GM10248 (cell line): ENCODE data around the gene SH3BP5.

ENCODE experiments used
- CTCF ChIA-PET: fragments of 300-600 bp; sonication (Branson Sonifier 250); formaldehyde crosslinking; extraction: SDS; loops from one replicate; lab custom pipeline; 2021; ENCODE audit warnings: antibody characterized with exemption; lab: Yijun Ruan, JAX
- POLR2A ChIA-PET: fragments of 350-650 bp; sonication (Branson Sonifier 250); formaldehyde crosslinking; extraction: SDS; loops from one replicate; lab custom pipeline; 2020; ENCODE audit warnings: antibody characterized with exemption; lab: Yijun Ruan, JAX
- DNase-seq: peaks from one replicate; pipeline ENCODE4 v3.0.0; 2012; ENCODE audit errors: extremely low spot score
- TF ChIP-seq, protein P1 (sequence below): IDR thresholded peaks from 2 replicates; pipeline ENCODE4 v1.5.1; 2012; ENCODE audit warnings: mild to moderate bottlenecking, low read depth; ENCODE audit errors: extremely low read depth, missing control alignments, control extremely low read depth

SH3BP5 gene

DNA sequence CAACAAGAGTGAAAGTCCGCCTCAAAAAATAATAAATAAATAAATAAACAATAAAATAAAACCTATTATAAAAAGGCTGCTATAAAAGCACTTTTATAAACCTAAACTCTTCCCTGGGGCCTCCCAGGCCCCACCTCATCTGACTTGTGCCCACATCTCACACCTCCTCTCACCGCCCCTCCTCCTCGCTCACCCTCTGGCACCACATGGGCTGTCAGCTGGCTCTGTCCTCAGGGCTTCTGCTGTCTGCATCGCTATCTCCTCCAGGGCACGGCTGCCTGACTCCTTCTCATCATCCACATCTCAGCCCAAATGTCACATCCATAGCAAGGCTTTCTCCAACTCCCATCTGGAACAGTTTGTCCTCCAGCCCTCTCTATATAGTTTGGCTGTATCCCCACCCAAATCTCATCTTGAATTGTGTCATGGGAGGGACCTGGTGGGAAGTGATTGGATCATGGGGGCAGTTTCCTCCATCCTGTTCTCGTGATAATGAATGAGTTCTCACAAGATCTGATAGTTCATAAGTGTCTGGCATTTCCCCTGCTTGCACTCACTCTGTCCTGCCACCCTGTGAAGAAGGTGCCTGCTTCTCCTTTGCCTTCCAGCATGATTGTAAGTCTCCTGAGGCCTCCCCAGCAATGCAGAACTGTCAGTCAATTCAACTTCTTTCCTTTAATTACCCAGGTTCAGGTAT lies 8.8 kb upstream of the SH3BP5 start:
- ChIA-PET POLR2A (no interaction called here), CTCF (interaction anchor here (4.0 kb wide), 1 partner anchor 8 kb away, joined by 24 read pairs; the partner anchor contains the start of gene SH3BP5)
- no peak for DNase-seq
- TF ChIP-seq, protein P1, sequence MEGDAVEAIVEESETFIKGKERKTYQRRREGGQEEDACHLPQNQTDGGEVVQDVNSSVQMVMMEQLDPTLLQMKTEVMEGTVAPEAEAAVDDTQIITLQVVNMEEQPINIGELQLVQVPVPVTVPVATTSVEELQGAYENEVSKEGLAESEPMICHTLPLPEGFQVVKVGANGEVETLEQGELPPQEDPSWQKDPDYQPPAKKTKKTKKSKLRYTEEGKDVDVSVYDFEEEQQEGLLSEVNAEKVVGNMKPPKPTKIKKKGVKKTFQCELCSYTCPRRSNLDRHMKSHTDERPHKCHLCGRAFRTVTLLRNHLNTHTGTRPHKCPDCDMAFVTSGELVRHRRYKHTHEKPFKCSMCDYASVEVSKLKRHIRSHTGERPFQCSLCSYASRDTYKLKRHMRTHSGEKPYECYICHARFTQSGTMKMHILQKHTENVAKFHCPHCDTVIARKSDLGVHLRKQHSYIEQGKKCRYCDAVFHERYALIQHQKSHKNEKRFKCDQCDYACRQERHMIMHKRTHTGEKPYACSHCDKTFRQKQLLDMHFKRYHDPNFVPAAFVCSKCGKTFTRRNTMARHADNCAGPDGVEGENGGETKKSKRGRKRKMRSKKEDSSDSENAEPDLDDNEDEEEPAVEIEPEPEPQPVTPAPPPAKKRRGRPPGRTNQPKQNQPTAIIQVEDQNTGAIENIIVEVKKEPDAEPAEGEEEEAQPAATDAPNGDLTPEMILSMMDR, result no peak

DNA sequence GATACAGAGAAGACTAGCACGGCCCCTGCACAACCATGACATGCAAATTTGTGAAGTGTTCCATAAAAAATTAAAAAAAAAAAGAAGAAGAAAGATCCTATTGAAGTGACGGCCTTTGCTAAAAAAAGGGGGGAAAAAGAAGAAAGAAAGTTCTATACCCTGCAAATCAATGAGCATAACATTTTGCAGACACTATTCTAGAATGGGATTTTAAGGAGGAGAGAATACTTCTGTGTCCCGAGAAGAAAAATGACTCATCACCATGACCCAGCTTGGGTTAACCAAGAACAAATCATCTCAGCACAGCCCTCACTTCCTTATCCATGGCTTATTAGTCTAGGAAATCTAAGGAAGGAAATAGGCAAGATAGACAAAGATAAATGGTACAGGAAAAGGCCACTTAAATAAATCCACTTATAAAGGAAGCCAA lies 7.4 kb upstream of the SH3BP5 start:
- no peak for DNase-seq
- TF ChIP-seq, protein P1, result no peak
- ChIA-PET CTCF (no interaction called here), POLR2A (no interaction called here)

DNA sequence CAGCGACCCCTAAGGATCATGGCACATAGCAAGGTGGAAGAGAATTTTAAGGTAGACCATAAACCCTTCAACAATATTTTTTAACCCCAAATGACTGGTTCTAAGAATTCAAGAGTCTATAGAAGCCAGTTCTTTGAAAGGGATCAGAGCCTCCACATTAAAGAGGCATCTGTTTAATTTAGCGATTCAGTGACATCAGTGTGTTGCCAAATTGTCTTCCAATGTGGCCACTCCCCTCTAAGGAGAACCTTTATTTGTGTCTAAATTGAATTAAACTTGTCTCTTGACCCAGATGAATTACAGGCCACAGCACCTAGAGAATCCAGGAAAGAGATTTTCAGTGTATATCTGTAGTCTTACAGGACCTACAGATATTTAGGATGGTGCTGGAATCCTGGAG lies 6.6 kb upstream of the SH3BP5 start:
- no peak for DNase-seq
- CTCF ChIA-PET, result interaction anchor here (1.4 kb wide), 1 partner anchor 23 kb away, joined by 3 read pairs; no protein-coding TSS in a partner anchor
- TF ChIP-seq, protein P1, result no peak
- POLR2A ChIA-PET, result no interaction called here

DNA sequence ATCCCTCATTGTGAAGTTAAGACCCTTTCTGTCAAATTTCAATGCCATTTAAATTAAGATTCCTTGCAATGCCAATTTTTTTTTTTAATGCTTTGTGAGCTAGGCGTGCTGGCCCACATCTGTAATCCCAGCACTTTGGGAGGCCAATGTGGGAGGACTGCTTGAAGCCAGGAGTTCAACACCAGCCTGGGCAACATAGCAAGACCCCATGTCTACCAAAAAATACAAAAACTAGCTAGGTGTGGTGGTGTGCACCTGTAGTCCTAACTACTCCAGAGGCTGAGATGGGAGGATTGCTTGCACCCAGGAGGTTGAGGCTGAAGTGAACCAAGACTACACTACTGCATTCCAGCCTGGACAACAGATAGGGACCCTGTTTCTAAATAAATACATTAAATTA lies 5.6 kb upstream of the SH3BP5 start:
- ChIA-PET POLR2A (interaction anchor here (0.7 kb wide), 1 partner anchor 476 kb away, joined by 6 read pairs; no protein-coding TSS in a partner anchor), CTCF (interaction anchor here (1.4 to 2.0 kb wide), 2 partner anchors 10 to 24 kb away, joined by 3 to 7 read pairs; no protein-coding TSS in a partner anchor)
- DNase-seq, result no peak
- TF ChIP-seq, protein P1, result no peak

DNA sequence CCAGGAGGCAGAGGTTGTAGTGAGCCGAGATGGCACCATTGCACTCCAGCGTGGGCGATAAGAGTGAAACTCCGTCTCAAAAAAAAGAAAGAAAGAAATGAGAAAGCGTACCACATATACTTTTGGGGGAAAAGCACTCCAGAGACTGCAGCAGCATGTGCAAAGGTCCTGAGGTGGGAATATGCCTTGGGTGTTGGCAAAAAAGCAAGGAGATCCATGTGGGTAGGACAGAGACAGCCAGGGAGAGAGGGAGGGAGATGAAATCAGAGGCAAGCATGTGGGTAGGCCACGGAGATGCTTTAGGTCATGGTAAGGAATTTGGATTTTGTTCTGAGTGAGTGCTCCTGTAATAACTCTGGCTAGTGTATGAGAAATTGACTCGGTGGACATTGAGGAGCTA lies 3.7 kb upstream of the SH3BP5 start:
- POLR2A ChIA-PET, result no interaction called here
- CTCF ChIA-PET, result interaction anchor here (0.9 to 1.4 kb wide), 5 partner anchors 9 to 70 kb away, joined by 3 to 4 read pairs (median 3); no protein-coding TSS in a partner anchor
- TF ChIP-seq, protein P1, result no peak
- DNase-seq, result no peak

DNA sequence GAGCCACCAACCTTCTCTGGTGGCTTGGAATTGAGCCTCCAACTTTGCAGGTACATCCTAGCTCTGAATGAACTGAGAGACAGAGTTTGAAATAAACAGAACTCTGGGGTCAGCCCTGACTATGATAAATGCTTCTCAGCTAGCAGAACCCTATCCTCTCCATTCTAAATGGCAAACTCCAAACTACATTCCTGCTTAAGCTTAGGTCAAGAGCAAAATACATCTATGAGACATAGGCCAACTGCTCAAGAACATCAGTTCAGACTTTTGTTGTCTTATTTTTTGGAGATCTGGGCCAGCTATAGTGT lies 1.5 kb upstream of the SH3BP5 start:
- POLR2A ChIA-PET, result interaction anchor here (1.6 kb wide), 1 partner anchor 11 kb away, joined by 3 read pairs; no protein-coding TSS in a partner anchor
- DNase-seq, result no peak
- CTCF ChIA-PET, result interaction anchor here (1.0 to 8.6 kb wide), 15 partner anchors 8 to 128 kb away, joined by 3 to 69 read pairs (median 8); partner anchors contain the start of gene CAPN7
- TF ChIP-seq, protein P1, result no peak
